ENCODE data around the gene XCR1.
"Not testable (repeated sequence)": the region's sequence is repeated elsewhere in the genome, so short reads cannot be mapped to it uniquely, and the experiment has no call there.

DNA sequence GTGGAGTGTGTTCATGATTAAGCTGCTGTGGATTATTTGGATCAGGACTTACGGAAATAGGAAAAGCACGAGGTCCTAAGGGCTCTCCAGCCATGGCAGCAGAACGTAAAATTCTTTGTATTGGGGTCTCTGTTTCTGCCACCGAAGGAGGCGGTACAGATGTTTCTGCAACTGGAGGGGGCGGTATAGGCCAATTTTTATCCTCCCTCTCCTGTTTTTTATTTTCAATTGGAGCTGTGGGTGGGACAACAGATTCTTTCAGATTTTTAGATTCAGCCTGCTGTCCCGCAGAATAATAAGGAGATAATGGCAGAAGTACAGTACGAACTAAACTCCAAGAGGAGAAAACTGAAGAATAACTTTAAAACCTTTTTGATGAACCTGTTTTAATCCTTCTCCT is 26.0 kb upstream of the XCR1 start:
- TF ChIP-seq, protein P1, sequence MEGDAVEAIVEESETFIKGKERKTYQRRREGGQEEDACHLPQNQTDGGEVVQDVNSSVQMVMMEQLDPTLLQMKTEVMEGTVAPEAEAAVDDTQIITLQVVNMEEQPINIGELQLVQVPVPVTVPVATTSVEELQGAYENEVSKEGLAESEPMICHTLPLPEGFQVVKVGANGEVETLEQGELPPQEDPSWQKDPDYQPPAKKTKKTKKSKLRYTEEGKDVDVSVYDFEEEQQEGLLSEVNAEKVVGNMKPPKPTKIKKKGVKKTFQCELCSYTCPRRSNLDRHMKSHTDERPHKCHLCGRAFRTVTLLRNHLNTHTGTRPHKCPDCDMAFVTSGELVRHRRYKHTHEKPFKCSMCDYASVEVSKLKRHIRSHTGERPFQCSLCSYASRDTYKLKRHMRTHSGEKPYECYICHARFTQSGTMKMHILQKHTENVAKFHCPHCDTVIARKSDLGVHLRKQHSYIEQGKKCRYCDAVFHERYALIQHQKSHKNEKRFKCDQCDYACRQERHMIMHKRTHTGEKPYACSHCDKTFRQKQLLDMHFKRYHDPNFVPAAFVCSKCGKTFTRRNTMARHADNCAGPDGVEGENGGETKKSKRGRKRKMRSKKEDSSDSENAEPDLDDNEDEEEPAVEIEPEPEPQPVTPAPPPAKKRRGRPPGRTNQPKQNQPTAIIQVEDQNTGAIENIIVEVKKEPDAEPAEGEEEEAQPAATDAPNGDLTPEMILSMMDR (IDR thresholded peaks at IDR 0.05): not testable (repeated sequence)
- TF ChIP-seq EZH2 (IDR thresholded peaks at IDR 0.05; ENCODE audit: borderline replicate concordance, insufficient read depth, low read depth, low read length, poor library complexity, severe bottlenecking): not testable (repeated sequence)

Measured in B cell (primary cell).